Testis (tissue), 2 donors: ENCODE measurements around the gene C19orf25.

Source experiments
- CTCF ChIP-seq, 3 experiments: fragments of 450-650 bp in 2 of 3; fragments of 200-600 bp in 1 of 3; sonication (generic) in 1 of 3; IDR thresholded peaks; one replicate each; pipeline ENCODE4 v1.5.1; 2016 to 2019; ENCODE audit warnings: antibody characterized with exemption in 3 of 3, mild to moderate bottlenecking in 2 of 3, moderate library complexity in 1 of 3
- POLR2A ChIP-seq: fragments of 450-650 bp; IDR thresholded peaks from one replicate; pipeline ENCODE4 v1.6.1; 2017; ENCODE audit warnings: antibody characterized with exemption, mild to moderate bottlenecking, moderate library complexity

- TF ChIP-seq POLR2A (no peak), CTCF (IDR thresholded peaks at IDR 0.05) (no peak)
Observed at GRCh38 chr19:1446713-1447481, 32.1 kb downstream of the C19orf25 start.
